Loucy (cell line): ENCODE results near the gene ENOX1.

Source experiments
- H2AFZ ChIP-seq: fragments of 200-600 bp; sonication (generic); 2 replicates; pipeline ENCODE4 v1.6.0; 2016; ENCODE audit warnings: antibody characterized with exemption, mild to moderate bottlenecking, low read length, moderate library complexity
- H3F3A ChIP-seq: fragments of 200-600 bp; 2 replicates; pipeline ENCODE4 v1.6.0; 2016; ENCODE audit warnings: antibody characterized with exemption, low read depth, mild to moderate bottlenecking
- H3K27me3 ChIP-seq: fragments of 200-600 bp; sonication (generic); 2 replicates; pipeline ENCODE4 v1.6.1; 2014; ENCODE audit warnings: low read length, mild to moderate bottlenecking; ENCODE audit not compliant: insufficient read depth, poor library complexity, severe bottlenecking
- H3K36me3 ChIP-seq: fragments of 200-600 bp; sonication (generic); 2 replicates; pipeline ENCODE4 v1.6.1; 2016; ENCODE audit warnings: low read length; ENCODE audit not compliant: insufficient read depth
- H3K4me1 ChIP-seq: fragments of 200-600 bp; sonication (generic); 2 replicates; pipeline ENCODE4 v1.5.1; 2014; ENCODE audit warnings: low read length, mild to moderate bottlenecking; ENCODE audit not compliant: insufficient read depth, poor library complexity, severe bottlenecking
- H3K4me2 ChIP-seq: fragments of 200-600 bp; sonication (generic); 2 replicates; pipeline ENCODE4 v1.6.0; 2014; ENCODE audit warnings: antibody characterized with exemption, low read length, low read depth, mild to moderate bottlenecking; ENCODE audit not compliant: poor library complexity, severe bottlenecking
- H3K4me3 ChIP-seq: fragments of 200-600 bp; sonication (generic); 2 replicates; pipeline ENCODE4 v1.5.1; 2014; ENCODE audit warnings: low read length, mild to moderate bottlenecking, mixed read lengths; ENCODE audit not compliant: poor library complexity, severe bottlenecking
- H3K79me2 ChIP-seq: fragments of 200-600 bp; sonication (generic); 2 replicates; pipeline ENCODE4 v1.6.1; 2014; ENCODE audit warnings: low read length; ENCODE audit not compliant: insufficient read depth
- H3K9ac ChIP-seq: fragments of 200-600 bp; sonication (generic); 2 replicates; pipeline ENCODE4 v1.6.0; 2014; ENCODE audit warnings: mild to moderate bottlenecking, low read depth, low read length, moderate library complexity; ENCODE audit not compliant: poor library complexity, severe bottlenecking
- H3K9me2 ChIP-seq: fragments of 200-600 bp; sonication (generic); replicated peaks from 2 replicates; pipeline ENCODE4 v1.6.1; 2016; ENCODE audit warnings: low read depth, low read length, mixed read lengths
- H3K9me3 ChIP-seq: fragments of 200-600 bp; sonication (generic); 2 replicates; pipeline ENCODE4 v1.6.1; 2014; ENCODE audit warnings: mild to moderate bottlenecking, antibody characterized with exemption, low read length, low read depth; ENCODE audit not compliant: insufficient read depth
- H4K20me1 ChIP-seq: fragments of 200-600 bp; sonication (generic); 2 replicates; pipeline ENCODE4 v1.6.0; 2014; ENCODE audit warnings: antibody characterized with exemption, low read length, mild to moderate bottlenecking; ENCODE audit not compliant: insufficient read depth, poor library complexity, severe bottlenecking
- CTCF ChIP-seq: fragments of 200-600 bp; sonication (generic); conservative IDR thresholded peaks from 2 replicates; pipeline ENCODE4 v1.5.1; 2014; ENCODE audit warnings: mild to moderate bottlenecking, antibody characterized with exemption, low read length
- EZH2phosphoT487 ChIP-seq: fragments of 200-600 bp; IDR thresholded peaks from 2 replicates; pipeline ENCODE4 v1.6.1; 2018; ENCODE audit warnings: antibody characterized with exemption, mild to moderate bottlenecking, moderate library complexity, borderline replicate concordance

The ENOX1 gene

GRCh38 chr13:43245374-43245964 lies 541.3 kb downstream of the ENOX1 start:
- Histone ChIP-seq H3K4me3 (no peak overlapping the region), H3K27me3 (no peaks in the 10 kb centered on the region), H2AFZ (no peak overlapping the region), H3K9ac (no peak overlapping the region), H3K36me3 (no peaks in the 10 kb centered on the region), H3K4me2 (peak overlapping the region; percentile 64), H4K20me1 (no peaks in the 10 kb centered on the region), H3K9me2 (no peaks in the 10 kb centered on the region), H3F3A (peaks cover 14% of the 10 kb centered on the region), H3K9me3 (no peaks in the 10 kb centered on the region), H3K79me2 (no peaks in the 10 kb centered on the region), H3K4me1 (peaks cover 68% of the 10 kb centered on the region)
- TF ChIP-seq EZH2phosphoT487 (no peak), CTCF (no peak)

- Histone ChIP-seq H3K36me3 (no peaks in the 10 kb centered on the region), H3F3A (peaks cover 14% of the 10 kb centered on the region), H3K9ac (no peak overlapping the region), H2AFZ (no peak overlapping the region), H3K27me3 (no peaks in the 10 kb centered on the region), H4K20me1 (no peaks in the 10 kb centered on the region), H3K79me2 (no peaks in the 10 kb centered on the region), H3K9me3 (no peaks in the 10 kb centered on the region), H3K4me3 (peak overlapping the region; percentile 49), H3K4me2 (peak overlapping the region; percentile 64), H3K4me1 (peaks cover 76% of the 10 kb centered on the region), H3K9me2 (no peaks in the 10 kb centered on the region)
- TF ChIP-seq EZH2phosphoT487 (no peak), CTCF (no peak)
Measured at GRCh38 chr13:43244481-43244880, 542.3 kb downstream of the ENOX1 start.

GRCh38 chr13:43243711-43244110 lies 543.1 kb downstream of the ENOX1 start:
- no peaks in the 10 kb centered on the region for H4K20me1 ChIP-seq
- H3K9me2 ChIP-seq: no peaks in the 10 kb centered on the region
- no peaks in the 10 kb centered on the region for H3K79me2 ChIP-seq
- H3K9ac ChIP-seq: no peak overlapping the region
- peak overlapping the region; percentile 64 for H3K4me2 ChIP-seq
- H3K9me3 ChIP-seq: no peaks in the 10 kb centered on the region
- H3F3A ChIP-seq: peaks cover 14% of the 10 kb centered on the region
- H3K4me1 ChIP-seq: peaks cover 76% of the 10 kb centered on the region
- H3K27me3 ChIP-seq: no peaks in the 10 kb centered on the region
- no peaks in the 10 kb centered on the region for H3K36me3 ChIP-seq
- TF ChIP-seq EZH2phosphoT487: no peak
- H3K4me3 ChIP-seq: peak overlapping the region; percentile 49
- no peak overlapping the region for H2AFZ ChIP-seq

GRCh38 chr13:43242040-43242439 lies 544.7 kb downstream of the ENOX1 start:
- Histone ChIP-seq H4K20me1 (no peaks in the 10 kb centered on the region), H3K4me2 (peak overlapping the region; percentile 64), H3K27me3 (no peaks in the 10 kb centered on the region), H2AFZ (no peak overlapping the region), H3K79me2 (no peaks in the 10 kb centered on the region), H3K36me3 (no peaks in the 10 kb centered on the region), H3K9me3 (no peaks in the 10 kb centered on the region), H3F3A (peaks cover 14% of the 10 kb centered on the region), H3K4me3 (peak overlapping the region; percentile 27), H3K9me2 (no peaks in the 10 kb centered on the region), H3K4me1 (peaks cover 72% of the 10 kb centered on the region), H3K9ac (peak overlapping the region; percentile 10)
- TF ChIP-seq CTCF (no peak), EZH2phosphoT487 (no peak)
